Measurements from ENCODE around the gene LDHD.

The LDHD gene

DNA sequence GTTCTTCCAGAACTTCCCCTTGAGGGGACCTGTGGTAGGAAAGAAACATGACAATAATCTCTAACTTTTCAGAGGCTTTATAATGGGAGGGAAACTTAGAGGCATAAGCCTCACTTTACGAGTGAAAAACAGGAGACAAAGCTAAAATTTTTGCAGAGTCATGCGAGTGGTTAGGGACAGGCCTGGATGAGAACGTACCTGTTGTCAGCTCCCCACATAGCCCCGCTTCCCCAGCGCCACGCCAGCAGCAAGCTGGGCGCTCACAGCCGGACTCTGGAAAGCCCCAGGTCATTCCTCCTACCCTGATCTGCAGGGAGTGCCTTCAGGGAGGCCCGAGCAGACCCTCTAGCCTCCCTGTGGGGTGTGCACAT, 53.6 kb downstream of the LDHD start:
- TF ChIP-seq, protein P1, sequence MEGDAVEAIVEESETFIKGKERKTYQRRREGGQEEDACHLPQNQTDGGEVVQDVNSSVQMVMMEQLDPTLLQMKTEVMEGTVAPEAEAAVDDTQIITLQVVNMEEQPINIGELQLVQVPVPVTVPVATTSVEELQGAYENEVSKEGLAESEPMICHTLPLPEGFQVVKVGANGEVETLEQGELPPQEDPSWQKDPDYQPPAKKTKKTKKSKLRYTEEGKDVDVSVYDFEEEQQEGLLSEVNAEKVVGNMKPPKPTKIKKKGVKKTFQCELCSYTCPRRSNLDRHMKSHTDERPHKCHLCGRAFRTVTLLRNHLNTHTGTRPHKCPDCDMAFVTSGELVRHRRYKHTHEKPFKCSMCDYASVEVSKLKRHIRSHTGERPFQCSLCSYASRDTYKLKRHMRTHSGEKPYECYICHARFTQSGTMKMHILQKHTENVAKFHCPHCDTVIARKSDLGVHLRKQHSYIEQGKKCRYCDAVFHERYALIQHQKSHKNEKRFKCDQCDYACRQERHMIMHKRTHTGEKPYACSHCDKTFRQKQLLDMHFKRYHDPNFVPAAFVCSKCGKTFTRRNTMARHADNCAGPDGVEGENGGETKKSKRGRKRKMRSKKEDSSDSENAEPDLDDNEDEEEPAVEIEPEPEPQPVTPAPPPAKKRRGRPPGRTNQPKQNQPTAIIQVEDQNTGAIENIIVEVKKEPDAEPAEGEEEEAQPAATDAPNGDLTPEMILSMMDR (conservative IDR thresholded peaks at IDR 0.05; ENCODE audit: control insufficient read depth, insufficient read depth, low read depth, low read length) = no peak
- no peak for DNase-seq (ENCODE audit: low read depth)
- H3K4me3 ChIP-seq (ENCODE audit: control insufficient read depth, low read depth, low read length) = no peak overlapping the region

DNA sequence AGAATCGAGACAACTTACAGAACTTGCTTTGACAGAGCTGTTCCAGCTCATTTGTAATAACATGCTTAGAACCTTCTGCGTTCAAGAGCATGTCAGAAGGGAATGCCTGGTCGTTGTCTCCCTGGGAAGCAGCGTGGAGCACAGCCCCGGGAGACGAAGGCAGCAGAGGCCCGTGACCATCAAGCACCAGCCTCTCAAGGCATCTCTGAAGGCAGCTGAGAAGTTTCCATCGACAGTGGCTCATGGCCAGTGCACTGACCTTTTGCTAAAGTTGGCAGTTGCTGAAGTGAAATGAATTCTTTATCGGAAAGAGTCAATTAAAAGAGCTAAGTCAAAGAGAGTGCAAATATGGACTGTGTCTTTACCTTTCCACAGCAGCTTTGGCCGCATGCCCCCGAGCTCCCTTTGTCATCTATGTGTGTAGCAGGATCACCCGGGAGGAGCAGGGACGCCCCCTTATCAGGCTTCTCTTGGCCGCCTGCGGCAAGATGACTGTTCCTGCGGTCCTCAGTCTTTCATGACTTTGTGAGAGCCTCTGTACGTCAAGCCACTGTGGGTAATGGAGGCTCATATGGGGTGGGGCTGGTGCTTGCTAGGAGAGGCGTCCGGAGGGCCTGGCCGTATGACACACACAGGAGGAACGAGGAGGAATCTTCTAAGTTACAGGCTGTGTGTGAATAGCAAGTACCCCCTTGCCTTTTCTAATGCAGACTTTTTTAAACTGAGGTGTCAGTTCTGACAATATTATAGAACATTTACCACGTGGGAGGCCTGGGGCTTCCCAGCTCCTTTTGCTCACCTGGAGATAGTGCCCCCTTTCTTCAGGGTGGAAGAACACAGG, 54.2 kb downstream of the LDHD start:
- no peak overlapping the region for H3K4me3 ChIP-seq (ENCODE audit: control insufficient read depth, low read depth, low read length)
- DNase-seq (ENCODE audit: low read depth) = peak; percentile 36
- TF ChIP-seq, protein P1 (conservative IDR thresholded peaks at IDR 0.05; ENCODE audit: control insufficient read depth, insufficient read depth, low read depth, low read length) = no peak
